NCI-H1048 (cell line): ENCODE data around the gene CYP26B1.

Source experiments
- DNase-seq: peaks from one replicate; lab custom pipeline; 2025; lab: John Stamatoyannopoulos, UW

CYP26B1 gene

GRCh38 chr2:72141032-72141645, 6.5 kb downstream of the CYP26B1 start:
- no peak for DNase-seq

GRCh38 chr2:72140621-72140960, 7.1 kb downstream of the CYP26B1 start:
- DNase-seq = no peak

GRCh38 chr2:72139874-72140620, 7.6 kb downstream of the CYP26B1 start:
- DNase-seq = no peak

GRCh38 chr2:72139471-72139873, 8.2 kb downstream of the CYP26B1 start:
- no peak for DNase-seq

GRCh38 chr2:72138921-72139381, 8.7 kb downstream of the CYP26B1 start:
- no peak for DNase-seq

- DNase-seq = no peak
These were observed 9.4 kb downstream of the CYP26B1 start for GRCh38 chr2:72138011-72138881.

GRCh38 chr2:72137498-72138010, 10.1 kb downstream of the CYP26B1 start:
- peak; percentile 23 for DNase-seq

GRCh38 chr2:72136933-72137497, 10.6 kb downstream of the CYP26B1 start:
- DNase-seq = no peak

GRCh38 chr2:72136331-72136730, 11.3 kb downstream of the CYP26B1 start:
- no peak for DNase-seq

- DNase-seq = no peak
These were observed 11.7 kb downstream of the CYP26B1 start for GRCh38 chr2:72135921-72136320.

- DNase-seq = no peak
These were observed 12.5 kb downstream of the CYP26B1 start for GRCh38 chr2:72134997-72135800.

- DNase-seq = no peak
These were observed 13.2 kb downstream of the CYP26B1 start for GRCh38 chr2:72134408-72134996.

- no peak for DNase-seq
These were observed 13.8 kb downstream of the CYP26B1 start for GRCh38 chr2:72133721-72134407.

GRCh38 chr2:72132981-72133720, 14.5 kb downstream of the CYP26B1 start:
- DNase-seq = no peak

GRCh38 chr2:72131916-72132841, 15.5 kb downstream of the CYP26B1 start:
- no peak for DNase-seq

- no peak for DNase-seq
These were observed 16.2 kb downstream of the CYP26B1 start for GRCh38 chr2:72131371-72131891.

GRCh38 chr2:72130659-72131360, 16.9 kb downstream of the CYP26B1 start:
- DNase-seq = no peak
